Measurements from ENCODE around the gene PLCE1. TPM values are rescaled to one million over a fixed set of nuclear protein-coding genes. Genes with fewer than 3 reads are reported as not detected.

Gene PLCE1
- total RNA-seq, 2 experiments from 2014 or later, result 0.03 TPM; not detected in 1

DNA sequence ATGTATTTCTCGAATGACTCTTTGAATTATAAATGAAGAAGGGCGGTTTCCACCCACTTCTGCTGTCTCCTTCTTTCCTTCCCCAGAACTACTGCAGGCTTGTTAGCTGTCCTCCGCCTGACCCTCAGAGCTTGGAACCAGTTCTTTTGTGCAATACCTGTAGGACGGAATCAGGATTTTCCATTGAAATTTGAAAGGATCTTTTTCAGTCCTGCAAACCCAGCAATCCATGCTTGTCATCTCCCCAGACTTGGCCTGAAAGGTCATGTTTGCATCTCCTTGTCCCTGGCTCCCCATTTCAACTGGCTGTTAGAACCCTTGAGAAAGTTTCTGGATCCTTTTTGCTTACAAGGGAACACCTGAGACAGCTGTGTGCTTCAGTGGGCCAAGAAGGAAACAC lies 47.5 kb downstream of the PLCE1 start:
- Histone ChIP-seq H3K36me3 (ENCODE audit: insufficient read depth, low read length) (no peaks in the 10 kb centered on the region), H3K27me3 (ENCODE audit: control insufficient read depth in 1 of 2, insufficient read depth in 2 of 2, low read length in 2 of 2) (no peaks in the 10 kb centered on the region), H3K27ac (ENCODE audit: low read depth in 1 of 2, low read length in 2 of 2) (no peak overlapping the region), H3K9me3 (ENCODE audit: control insufficient read depth in 1 of 2, insufficient read depth in 1 of 2, low read length in 2 of 2) (no peaks in the 10 kb centered on the region), H3K4me1 (ENCODE audit: insufficient read depth, low read length) (no peaks in the 10 kb centered on the region), H3K4me3 (ENCODE audit: low read length) (no peak overlapping the region)
- Mint-ChIP-seq H3K9me3 (no peaks in the 10 kb centered on the region), H3K4me1 (ENCODE audit: low read depth) (no peaks in the 10 kb centered on the region), H3K36me3 (ENCODE audit: low read depth) (no peaks in the 10 kb centered on the region), H3K27ac (no peak overlapping the region), H3K4me3 (no peak overlapping the region), H3K27me3 (peaks cover 4% of the 10 kb centered on the region)
- intact Hi-C loops (cut with DNase I, micrococcal nuclease), result no loop called here
- POLR2A ChIA-PET, result no interaction called here
- no peak for DNase-seq
- CTCF ChIA-PET, result no interaction called here
- no peak for ATAC-seq (ENCODE audit: poor library complexity)
- TF ChIP-seq CTCF (IDR thresholded peaks at IDR 0.05), result no peak

GRCh38 chr10:94042001-94042833 lies 48.5 kb downstream of the PLCE1 start:
- no peak overlapping the region for H3K27ac ChIP-seq (ENCODE audit: low read depth in 1 of 2, low read length in 2 of 2)
- H3K4me3 Mint-ChIP-seq, result no peak overlapping the region
- DNase-seq, result peak in 1 of 14 experiments; percentile 1
- H3K9me3 Mint-ChIP-seq, result no peaks in the 10 kb centered on the region
- POLR2A ChIA-PET, result no interaction called here
- CTCF ChIA-PET, result no interaction called here
- no peaks in the 10 kb centered on the region for H3K4me1 Mint-ChIP-seq (ENCODE audit: low read depth)
- no peaks in the 10 kb centered on the region for H3K27me3 ChIP-seq (ENCODE audit: control insufficient read depth in 1 of 2, insufficient read depth in 2 of 2, low read length in 2 of 2)
- no peak overlapping the region for H3K4me3 ChIP-seq (ENCODE audit: low read length)
- no peaks in the 10 kb centered on the region for H3K36me3 ChIP-seq (ENCODE audit: insufficient read depth, low read length)
- H3K27ac Mint-ChIP-seq, result no peak overlapping the region
- no peak for ATAC-seq (ENCODE audit: poor library complexity)
- intact Hi-C loops (cut with DNase I, micrococcal nuclease), result no loop called here
- H3K4me1 ChIP-seq (ENCODE audit: insufficient read depth, low read length), result no peaks in the 10 kb centered on the region
- H3K9me3 ChIP-seq (ENCODE audit: control insufficient read depth in 1 of 2, insufficient read depth in 1 of 2, low read length in 2 of 2), result no peaks in the 10 kb centered on the region
- H3K27me3 Mint-ChIP-seq, result peaks cover 4% of the 10 kb centered on the region
- TF ChIP-seq CTCF (IDR thresholded peaks at IDR 0.05), result no peak
- H3K36me3 Mint-ChIP-seq (ENCODE audit: low read depth), result no peaks in the 10 kb centered on the region

GRCh38 chr10:94042834-94043175 lies 49.1 kb downstream of the PLCE1 start:
- POLR2A ChIA-PET, result no interaction called here
- no peaks in the 10 kb centered on the region for H3K27me3 ChIP-seq (ENCODE audit: control insufficient read depth in 1 of 2, insufficient read depth in 2 of 2, low read length in 2 of 2)
- no peak overlapping the region for H3K4me3 Mint-ChIP-seq
- H3K27ac Mint-ChIP-seq, result no peak overlapping the region
- no peak overlapping the region for H3K27ac ChIP-seq (ENCODE audit: low read depth in 1 of 2, low read length in 2 of 2)
- intact Hi-C loops (cut with DNase I, micrococcal nuclease), result no loop called here
- peaks cover 4% of the 10 kb centered on the region for H3K27me3 Mint-ChIP-seq
- TF ChIP-seq CTCF (IDR thresholded peaks at IDR 0.05), result no peak
- no peaks in the 10 kb centered on the region for H3K36me3 Mint-ChIP-seq (ENCODE audit: low read depth)
- CTCF ChIA-PET, result no interaction called here
- DNase-seq (no peak), ATAC-seq (ENCODE audit: poor library complexity) (no peak)
- no peaks in the 10 kb centered on the region for H3K36me3 ChIP-seq (ENCODE audit: insufficient read depth, low read length)
- no peaks in the 10 kb centered on the region for H3K4me1 ChIP-seq (ENCODE audit: insufficient read depth, low read length)
- no peak overlapping the region for H3K4me3 ChIP-seq (ENCODE audit: low read length)
- no peaks in the 10 kb centered on the region for H3K9me3 ChIP-seq (ENCODE audit: control insufficient read depth in 1 of 2, insufficient read depth in 1 of 2, low read length in 2 of 2)
- no peaks in the 10 kb centered on the region for H3K4me1 Mint-ChIP-seq (ENCODE audit: low read depth)
- no peaks in the 10 kb centered on the region for H3K9me3 Mint-ChIP-seq

Other genes with a start within 250 kb of the PLCE1 start
- gene LGI1, start 236.0 kb upstream of the PLCE1 start, total RNA-seq, result not detected
- gene SLC35G1, start 100.0 kb upstream of the PLCE1 start, total RNA-seq, result 1 to 10 TPM; 2.9 to 3.1 TPM

Measured in CD4-positive, alpha-beta T cell (primary cell).